Subcutaneous adipose tissue (tissue), 4 donors: ENCODE measurements around the gene BCOR. TPM values are rescaled to one million over a fixed set of nuclear protein-coding genes. Genes with fewer than 3 reads are reported as not detected.

Source experiments
- total RNA-seq, 4 donors: library from RNA; depleted of rRNA; stranded (reverse); fragments of >200 nt; gene quantifications; one replicate each; pipeline ENCODE4 v1.1.0, GENCODE V29; 2016
- TF ChIP-seq, protein P1 (sequence below): fragments of 450-650 bp; IDR thresholded peaks from one replicate; pipeline ENCODE4 v1.5.1; 2016; ENCODE audit warnings: low read depth, mild to moderate bottlenecking, control low read depth, antibody characterized with exemption, moderate library complexity

Gene BCOR
- total RNA-seq, 4 donors from 2014 or later: 9.3 to 17.1 (median 9.5) TPM

GRCh38 chrX:40064055-40064597, 33.6 kb downstream of the BCOR start:
- TF ChIP-seq, protein P1, sequence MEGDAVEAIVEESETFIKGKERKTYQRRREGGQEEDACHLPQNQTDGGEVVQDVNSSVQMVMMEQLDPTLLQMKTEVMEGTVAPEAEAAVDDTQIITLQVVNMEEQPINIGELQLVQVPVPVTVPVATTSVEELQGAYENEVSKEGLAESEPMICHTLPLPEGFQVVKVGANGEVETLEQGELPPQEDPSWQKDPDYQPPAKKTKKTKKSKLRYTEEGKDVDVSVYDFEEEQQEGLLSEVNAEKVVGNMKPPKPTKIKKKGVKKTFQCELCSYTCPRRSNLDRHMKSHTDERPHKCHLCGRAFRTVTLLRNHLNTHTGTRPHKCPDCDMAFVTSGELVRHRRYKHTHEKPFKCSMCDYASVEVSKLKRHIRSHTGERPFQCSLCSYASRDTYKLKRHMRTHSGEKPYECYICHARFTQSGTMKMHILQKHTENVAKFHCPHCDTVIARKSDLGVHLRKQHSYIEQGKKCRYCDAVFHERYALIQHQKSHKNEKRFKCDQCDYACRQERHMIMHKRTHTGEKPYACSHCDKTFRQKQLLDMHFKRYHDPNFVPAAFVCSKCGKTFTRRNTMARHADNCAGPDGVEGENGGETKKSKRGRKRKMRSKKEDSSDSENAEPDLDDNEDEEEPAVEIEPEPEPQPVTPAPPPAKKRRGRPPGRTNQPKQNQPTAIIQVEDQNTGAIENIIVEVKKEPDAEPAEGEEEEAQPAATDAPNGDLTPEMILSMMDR: no peak

GRCh38 chrX:40063555-40063954, 34.2 kb downstream of the BCOR start:
- TF ChIP-seq, protein P1: no peak

DNA sequence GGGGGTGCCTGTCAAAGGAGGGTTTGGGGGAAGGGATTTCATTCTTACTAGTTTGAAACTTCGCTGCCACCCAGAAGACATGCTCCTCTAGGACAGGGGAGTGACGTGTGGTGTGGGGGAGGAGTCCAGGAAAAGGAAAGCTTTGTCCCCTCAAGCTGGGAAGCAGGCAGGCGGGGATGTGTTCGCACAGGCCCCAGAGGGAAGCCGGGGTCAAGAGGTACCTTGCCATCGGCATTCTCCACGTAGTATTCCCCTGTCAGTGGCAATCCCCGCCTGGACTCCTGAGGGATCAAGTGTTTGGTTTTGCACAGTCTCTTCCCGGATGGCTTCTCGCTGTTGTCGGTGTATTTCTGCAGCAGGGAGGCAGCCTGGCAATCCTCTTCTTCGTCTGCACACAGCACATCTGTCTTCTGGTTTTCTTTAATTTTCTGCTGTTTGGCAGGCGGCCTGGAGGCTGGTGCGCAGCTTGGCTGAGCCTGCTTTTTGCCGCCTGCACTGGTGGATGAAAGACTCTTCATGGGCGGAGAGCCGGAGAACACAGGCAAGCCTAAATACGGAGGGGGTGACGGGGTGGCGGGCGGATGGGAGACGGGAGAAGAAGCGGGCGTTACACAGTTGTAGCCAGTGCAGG, 35.1 kb downstream of the BCOR start:
- TF ChIP-seq, protein P1: no peak

DNA sequence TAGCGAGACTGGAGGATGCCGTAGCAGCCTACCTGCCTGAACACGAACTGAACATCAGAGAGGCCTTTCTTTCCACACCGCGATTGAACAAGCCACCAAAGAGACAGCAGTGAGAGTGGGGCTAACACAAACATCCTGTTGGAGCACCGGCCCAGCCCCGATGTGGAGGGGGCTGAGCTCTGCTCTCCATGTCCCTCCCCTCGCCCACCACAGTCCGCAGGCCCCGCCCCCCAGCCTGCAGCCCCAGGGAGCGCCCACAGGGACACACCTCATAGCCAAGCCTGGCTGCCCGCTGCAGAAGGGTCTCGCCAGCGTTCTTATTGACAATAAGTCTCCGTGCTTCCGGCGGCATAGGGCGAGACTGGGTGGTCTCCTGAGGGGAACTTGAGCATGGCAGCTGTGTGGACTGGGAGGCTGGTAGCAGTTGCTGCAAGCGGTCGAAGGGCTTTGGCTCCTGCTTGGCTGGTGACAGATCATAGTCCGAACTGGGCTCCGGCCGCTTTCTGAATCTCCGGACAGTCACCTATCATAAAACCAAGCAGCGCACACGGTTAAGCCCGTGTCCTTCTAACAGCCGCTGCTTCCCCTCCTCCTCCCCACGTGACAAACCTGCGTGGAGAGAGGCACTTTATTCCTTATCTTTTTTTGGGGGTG, 35.8 kb downstream of the BCOR start:
- TF ChIP-seq, protein P1: no peak

- TF ChIP-seq, protein P1: no peak
These were observed 36.8 kb downstream of the BCOR start for GRCh38 chrX:40061005-40061404.

DNA sequence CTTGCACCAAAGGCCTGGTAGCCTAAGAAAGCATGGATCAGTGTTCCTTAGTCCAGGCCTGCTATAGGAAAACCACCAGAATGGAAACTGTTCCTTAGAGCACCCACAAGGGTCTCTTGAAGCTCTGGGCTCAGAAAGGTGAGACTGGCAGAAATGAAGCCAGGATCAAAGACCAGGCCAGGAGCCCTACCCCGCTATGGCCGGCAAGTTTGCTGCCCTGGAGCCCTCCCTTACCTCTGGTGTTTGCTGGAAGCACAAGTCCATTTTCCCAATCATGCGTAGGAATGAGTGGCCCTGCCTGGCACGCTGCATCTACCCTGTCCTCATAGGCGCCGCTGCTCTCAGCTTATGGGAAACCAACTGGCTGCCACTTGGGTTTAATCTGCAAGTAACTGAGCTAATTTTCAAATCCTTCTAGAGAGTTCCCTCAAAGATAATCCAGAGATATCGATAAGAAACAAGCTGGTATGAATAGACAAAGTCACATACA, 37.4 kb downstream of the BCOR start:
- TF ChIP-seq, protein P1: no peak

DNA sequence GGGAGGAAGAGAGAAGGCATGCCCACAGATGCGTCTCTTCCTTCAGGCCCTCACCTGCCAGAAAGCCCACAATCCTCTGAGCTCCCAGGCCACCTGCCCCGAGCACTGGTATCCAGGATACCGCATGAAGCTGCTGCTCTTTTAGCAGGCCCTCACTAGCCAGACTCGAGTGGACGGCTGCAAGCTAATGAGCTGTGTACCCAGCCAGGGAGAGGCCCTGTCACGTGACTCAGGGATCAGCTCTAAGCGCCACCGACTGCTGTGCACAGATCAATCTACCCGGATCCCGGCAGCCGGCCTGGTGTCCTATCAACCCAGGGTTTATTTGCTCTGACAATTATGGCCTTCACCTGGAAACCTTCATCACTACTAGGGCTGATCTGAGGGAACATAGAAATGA, 39.0 kb downstream of the BCOR start:
- TF ChIP-seq, protein P1: no peak
